ENCODE data around the gene FKBP2.

- no peak for TF ChIP-seq CTCF (IDR thresholded peaks at IDR 0.05)
- TF ChIP-seq EP300 (IDR thresholded peaks at IDR 0.05) = no peak
- TF ChIP-seq POLR2A (IDR thresholded peaks at IDR 0.05) = no peak
These were observed 42.2 kb downstream of the FKBP2 start for GRCh38 chr11:64283092-64283491.

All from sigmoid colon (tissue), 4 donors.